ENCODE data around the gene NT5C2.

GRCh38 chr10:103197174-103197573 lies 4.1 kb upstream of the NT5C2 start:
- TF ChIP-seq, protein P1, sequence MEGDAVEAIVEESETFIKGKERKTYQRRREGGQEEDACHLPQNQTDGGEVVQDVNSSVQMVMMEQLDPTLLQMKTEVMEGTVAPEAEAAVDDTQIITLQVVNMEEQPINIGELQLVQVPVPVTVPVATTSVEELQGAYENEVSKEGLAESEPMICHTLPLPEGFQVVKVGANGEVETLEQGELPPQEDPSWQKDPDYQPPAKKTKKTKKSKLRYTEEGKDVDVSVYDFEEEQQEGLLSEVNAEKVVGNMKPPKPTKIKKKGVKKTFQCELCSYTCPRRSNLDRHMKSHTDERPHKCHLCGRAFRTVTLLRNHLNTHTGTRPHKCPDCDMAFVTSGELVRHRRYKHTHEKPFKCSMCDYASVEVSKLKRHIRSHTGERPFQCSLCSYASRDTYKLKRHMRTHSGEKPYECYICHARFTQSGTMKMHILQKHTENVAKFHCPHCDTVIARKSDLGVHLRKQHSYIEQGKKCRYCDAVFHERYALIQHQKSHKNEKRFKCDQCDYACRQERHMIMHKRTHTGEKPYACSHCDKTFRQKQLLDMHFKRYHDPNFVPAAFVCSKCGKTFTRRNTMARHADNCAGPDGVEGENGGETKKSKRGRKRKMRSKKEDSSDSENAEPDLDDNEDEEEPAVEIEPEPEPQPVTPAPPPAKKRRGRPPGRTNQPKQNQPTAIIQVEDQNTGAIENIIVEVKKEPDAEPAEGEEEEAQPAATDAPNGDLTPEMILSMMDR (IDR thresholded peaks at IDR 0.05; ENCODE audit: borderline replicate concordance, extremely low read depth, low read length, poor library complexity, severe bottlenecking), result no peak
- TF ChIP-seq EZH2 (IDR thresholded peaks at IDR 0.05; ENCODE audit: borderline replicate concordance, low read depth, low read length, severe bottlenecking), result no peak

All from DND-41 (cell line).